HepG2 (cell line): ENCODE results near the gene CCDC88C. TPM values are rescaled to one million over a fixed set of nuclear protein-coding genes. Genes with fewer than 3 reads are reported as not detected.

ENCODE experiments used
- CENPT ChIP-seq: sonication (generic); formaldehyde crosslinking; IDR thresholded peaks from 2 replicates; pipeline ENCODE4 v1.8.0; 2022; ENCODE audit warnings: low read depth, mild to moderate bottlenecking, moderate library complexity, missing genetic modification reagents
- GABPB1 ChIP-seq: IDR thresholded peaks from 2 replicates; pipeline ENCODE4 v1.6.1; 2016; ENCODE audit warnings: mild to moderate bottlenecking, missing genetic modification reagents, moderate library complexity, missing compliant biosample characterization
- HOXA3 ChIP-seq: sonication (generic); formaldehyde crosslinking; IDR thresholded peaks from 2 replicates; pipeline ENCODE4 v1.5.0; 2020; ENCODE audit warnings: missing genetic modification reagents
- MYC ChIP-seq: sonication (generic); formaldehyde crosslinking; IDR thresholded peaks from 2 replicates; pipeline ENCODE4 v1.9.0; 2021; ENCODE audit warnings: missing genetic modification reagents, borderline replicate concordance
- RARA ChIP-seq: IDR thresholded peaks from 2 replicates; pipeline ENCODE4 v1.6.1; 2016; ENCODE audit warnings: missing genetic modification reagents, missing compliant biosample characterization
- RBM39 ChIP-seq: fragments of 200-400 bp; formaldehyde crosslinking; IDR thresholded peaks from one replicate; pipeline ENCODE4 v1.6.1; 2018; ENCODE audit warnings: antibody characterized with exemption, mild to moderate bottlenecking, low read depth, low read length; ENCODE audit not compliant: poor library complexity, severe bottlenecking
- SP2 ChIP-seq: sonication (generic); formaldehyde crosslinking; IDR thresholded peaks from 2 replicates; pipeline ENCODE4 v1.5.1; 2020; ENCODE audit warnings: mild to moderate bottlenecking, missing genetic modification reagents
- TMF1 ChIP-seq: sonication (generic); formaldehyde crosslinking; IDR thresholded peaks from 2 replicates; pipeline ENCODE4 v1.8.1; 2022; ENCODE audit warnings: low read depth, missing genetic modification reagents
- ZFP82 ChIP-seq: sonication (generic); formaldehyde crosslinking; IDR thresholded peaks from 2 replicates; pipeline ENCODE4 v1.5.1; 2020; ENCODE audit warnings: mild to moderate bottlenecking, missing genetic modification reagents, borderline replicate concordance
- ZFYVE20 ChIP-seq: sonication (generic); formaldehyde crosslinking; IDR thresholded peaks from 2 replicates; pipeline ENCODE4 v1.8.0; 2023; ENCODE audit warnings: low read depth, mild to moderate bottlenecking, moderate library complexity, missing genetic modification reagents, borderline replicate concordance
- ZNF10 ChIP-seq: sonication (generic); formaldehyde crosslinking; IDR thresholded peaks from 2 replicates; pipeline ENCODE4 v1.4.0; 2020; ENCODE audit warnings: mild to moderate bottlenecking, low read depth, missing genetic modification reagents, borderline replicate concordance
- ZNF451 ChIP-seq: sonication (generic); formaldehyde crosslinking; IDR thresholded peaks from 2 replicates; pipeline ENCODE4 v1.5.0; 2020; ENCODE audit warnings: mild to moderate bottlenecking, missing genetic modification reagents
- ZNF777 ChIP-seq: sonication (generic); formaldehyde crosslinking; IDR thresholded peaks from 2 replicates; pipeline ENCODE4 v1.4.0; 2020; ENCODE audit warnings: missing genetic modification reagents
- polyA plus RNA-seq, 8 experiments: library from polyadenylated mRNA; depleted of rRNA in 3 of 8; stranded (reverse) in 7 of 8; unstranded in 1 of 8; fragments of >200 nt; fragmentation: Illumina TruSeq in 4 of 8; extraction: Trizol in 4 of 8; gene quantifications; 2 replicates each; pipeline versions ENCODE4 v1.2.1 to v1.2.3, GENCODE V29; 2011 to 2016; ENCODE audit warnings: low read depth in 4 of 8, missing spikeins in 1 of 8, mixed read lengths in 1 of 8; ENCODE audit not compliant: insufficient read depth in 1 of 8
- total RNA-seq, 5 experiments: library from RNA; depleted of rRNA; stranded (reverse); fragments of >200 nt; fragmentation: Illumina TruSeq; extraction: Trizol; gene quantifications; 2 replicates each; pipeline ENCODE4 v1.2.3, GENCODE V29; 2016; ENCODE audit warnings: low read depth in 1 of 5
- TF ChIP-seq, protein P1 (sequence below): sonication (generic); formaldehyde crosslinking; IDR thresholded peaks from 2 replicates; pipeline ENCODE4 v1.8.0; 2022; ENCODE audit warnings: missing genetic modification reagents, mild to moderate bottlenecking, moderate library complexity, borderline replicate concordance
- TF ChIP-seq, protein P2 (sequence below): sonication (generic); formaldehyde crosslinking; IDR thresholded peaks from 2 replicates; pipeline ENCODE4 v1.9.0; 2021; ENCODE audit warnings: missing genetic modification reagents, borderline replicate concordance
- TF ChIP-seq, protein P3 (sequence below): sonication (generic); formaldehyde crosslinking; IDR thresholded peaks from 2 replicates; pipeline ENCODE4 v1.5.0; 2020; ENCODE audit warnings: mild to moderate bottlenecking, missing genetic modification reagents, borderline replicate concordance
- TF ChIP-seq, protein P4 (sequence below): sonication (generic); formaldehyde crosslinking; IDR thresholded peaks from 2 replicates; pipeline ENCODE4 v1.4.0; 2020; ENCODE audit warnings: mild to moderate bottlenecking, missing genetic modification reagents
- TF ChIP-seq, protein P5 (sequence below): IDR thresholded peaks from 2 replicates; pipeline ENCODE4 v1.6.1; 2012; ENCODE audit warnings: inconsistent platforms

CCDC88C gene
- total and polyA plus RNA-seq, 2 of the 13 experiments (the other 11 are each of a cell fraction or from before 2014, with no cell fraction given), result 3.6 to 11.7 TPM

DNA sequence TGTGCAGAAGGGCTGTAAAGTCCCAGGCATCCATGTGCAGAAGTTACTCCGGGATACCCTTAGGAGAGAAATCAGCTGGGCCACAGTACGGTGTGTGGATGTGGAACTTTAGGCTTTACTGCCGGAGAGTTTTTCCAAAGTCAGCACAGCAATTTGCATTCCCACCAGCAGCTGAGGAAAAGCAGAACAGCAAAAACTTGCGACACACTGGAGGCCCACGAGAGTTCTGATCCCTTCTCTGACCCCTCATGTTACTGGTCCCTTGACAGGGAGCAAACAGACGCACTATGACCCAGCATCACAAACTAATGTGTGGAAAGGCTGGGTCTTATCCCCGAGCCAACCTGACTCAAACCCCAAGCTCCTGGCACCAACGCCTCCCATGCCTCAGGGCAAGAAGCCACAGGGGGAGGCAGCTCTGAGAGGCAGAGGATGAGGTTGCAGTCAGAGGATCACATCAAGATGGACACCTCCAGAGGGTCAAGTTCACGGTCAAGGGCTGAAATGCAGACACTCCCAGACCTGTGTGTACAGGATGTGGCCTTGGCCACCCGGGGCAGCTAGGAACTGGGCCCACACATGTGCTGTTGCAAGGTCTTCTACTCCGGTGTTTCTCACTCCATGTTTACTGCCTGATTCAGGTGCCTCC is 38.6 kb downstream of the CCDC88C start (continued):
- TF ChIP-seq, protein P1, sequence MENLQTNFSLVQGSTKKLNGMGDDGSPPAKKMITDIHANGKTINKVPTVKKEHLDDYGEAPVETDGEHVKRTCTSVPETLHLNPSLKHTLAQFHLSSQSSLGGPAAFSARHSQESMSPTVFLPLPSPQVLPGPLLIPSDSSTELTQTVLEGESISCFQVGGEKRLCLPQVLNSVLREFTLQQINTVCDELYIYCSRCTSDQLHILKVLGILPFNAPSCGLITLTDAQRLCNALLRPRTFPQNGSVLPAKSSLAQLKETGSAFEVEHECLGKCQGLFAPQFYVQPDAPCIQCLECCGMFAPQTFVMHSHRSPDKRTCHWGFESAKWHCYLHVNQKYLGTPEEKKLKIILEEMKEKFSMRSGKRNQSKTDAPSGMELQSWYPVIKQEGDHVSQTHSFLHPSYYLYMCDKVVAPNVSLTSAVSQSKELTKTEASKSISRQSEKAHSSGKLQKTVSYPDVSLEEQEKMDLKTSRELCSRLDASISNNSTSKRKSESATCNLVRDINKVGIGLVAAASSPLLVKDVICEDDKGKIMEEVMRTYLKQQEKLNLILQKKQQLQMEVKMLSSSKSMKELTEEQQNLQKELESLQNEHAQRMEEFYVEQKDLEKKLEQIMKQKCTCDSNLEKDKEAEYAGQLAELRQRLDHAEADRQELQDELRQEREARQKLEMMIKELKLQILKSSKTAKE, result peak; percentile 88
- TF ChIP-seq, protein P2, sequence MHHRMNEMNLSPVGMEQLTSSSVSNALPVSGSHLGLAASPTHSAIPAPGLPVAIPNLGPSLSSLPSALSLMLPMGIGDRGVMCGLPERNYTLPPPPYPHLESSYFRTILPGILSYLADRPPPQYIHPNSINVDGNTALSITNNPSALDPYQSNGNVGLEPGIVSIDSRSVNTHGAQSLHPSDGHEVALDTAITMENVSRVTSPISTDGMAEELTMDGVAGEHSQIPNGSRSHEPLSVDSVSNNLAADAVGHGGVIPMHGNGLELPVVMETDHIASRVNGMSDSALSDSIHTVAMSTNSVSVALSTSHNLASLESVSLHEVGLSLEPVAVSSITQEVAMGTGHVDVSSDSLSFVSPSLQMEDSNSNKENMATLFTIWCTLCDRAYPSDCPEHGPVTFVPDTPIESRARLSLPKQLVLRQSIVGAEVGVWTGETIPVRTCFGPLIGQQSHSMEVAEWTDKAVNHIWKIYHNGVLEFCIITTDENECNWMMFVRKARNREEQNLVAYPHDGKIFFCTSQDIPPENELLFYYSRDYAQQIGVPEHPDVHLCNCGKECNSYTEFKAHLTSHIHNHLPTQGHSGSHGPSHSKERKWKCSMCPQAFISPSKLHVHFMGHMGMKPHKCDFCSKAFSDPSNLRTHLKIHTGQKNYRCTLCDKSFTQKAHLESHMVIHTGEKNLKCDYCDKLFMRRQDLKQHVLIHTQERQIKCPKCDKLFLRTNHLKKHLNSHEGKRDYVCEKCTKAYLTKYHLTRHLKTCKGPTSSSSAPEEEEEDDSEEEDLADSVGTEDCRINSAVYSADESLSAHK (CRISPR knock-in tag), result no peak
- TF ChIP-seq HOXA3 (peak; percentile 22; the same call in 1 of the 2 replicates), MYC (CRISPR knock-in tag) (peak; percentile 21; the same call in 1 of the 2 replicates), CENPT (CRISPR knock-in tag) (0 out of 2 replicates have a peak, but pooled peaks have one; percentile 26), ZFP82 (CRISPR knock-in tag) (no peak), ZNF451 (no peak), GABPB1 (0 out of 2 replicates have a peak, but pooled peaks have one; percentile 16), ZNF10 (CRISPR knock-in tag) (no peak), ZNF777 (no peak), RARA (peak; percentile 96), TMF1 (CRISPR knock-in tag) (no peak), SP2 (CRISPR knock-in tag) (no peak), RBM39 (no peak), ZFYVE20 (CRISPR knock-in tag) (no peak)
- TF ChIP-seq, protein P3, sequence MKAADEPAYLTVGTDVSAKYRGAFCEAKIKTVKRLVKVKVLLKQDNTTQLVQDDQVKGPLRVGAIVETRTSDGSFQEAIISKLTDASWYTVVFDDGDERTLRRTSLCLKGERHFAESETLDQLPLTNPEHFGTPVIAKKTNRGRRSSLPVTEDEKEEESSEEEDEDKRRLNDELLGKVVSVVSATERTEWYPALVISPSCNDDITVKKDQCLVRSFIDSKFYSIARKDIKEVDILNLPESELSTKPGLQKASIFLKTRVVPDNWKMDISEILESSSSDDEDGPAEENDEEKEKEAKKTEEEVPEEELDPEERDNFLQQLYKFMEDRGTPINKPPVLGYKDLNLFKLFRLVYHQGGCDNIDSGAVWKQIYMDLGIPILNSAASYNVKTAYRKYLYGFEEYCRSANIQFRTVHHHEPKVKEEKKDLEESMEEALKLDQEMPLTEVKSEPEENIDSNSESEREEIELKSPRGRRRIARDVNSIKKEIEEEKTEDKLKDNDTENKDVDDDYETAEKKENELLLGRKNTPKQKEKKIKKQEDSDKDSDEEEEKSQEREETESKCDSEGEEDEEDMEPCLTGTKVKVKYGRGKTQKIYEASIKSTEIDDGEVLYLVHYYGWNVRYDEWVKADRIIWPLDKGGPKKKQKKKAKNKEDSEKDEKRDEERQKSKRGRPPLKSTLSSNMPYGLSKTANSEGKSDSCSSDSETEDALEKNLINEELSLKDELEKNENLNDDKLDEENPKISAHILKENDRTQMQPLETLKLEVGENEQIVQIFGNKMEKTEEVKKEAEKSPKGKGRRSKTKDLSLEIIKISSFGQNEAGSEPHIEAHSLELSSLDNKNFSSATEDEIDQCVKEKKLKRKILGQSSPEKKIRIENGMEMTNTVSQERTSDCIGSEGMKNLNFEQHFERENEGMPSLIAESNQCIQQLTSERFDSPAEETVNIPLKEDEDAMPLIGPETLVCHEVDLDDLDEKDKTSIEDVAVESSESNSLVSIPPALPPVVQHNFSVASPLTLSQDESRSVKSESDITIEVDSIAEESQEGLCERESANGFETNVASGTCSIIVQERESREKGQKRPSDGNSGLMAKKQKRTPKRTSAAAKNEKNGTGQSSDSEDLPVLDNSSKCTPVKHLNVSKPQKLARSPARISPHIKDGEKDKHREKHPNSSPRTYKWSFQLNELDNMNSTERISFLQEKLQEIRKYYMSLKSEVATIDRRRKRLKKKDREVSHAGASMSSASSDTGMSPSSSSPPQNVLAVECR (CRISPR knock-in tag), result no peak
- TF ChIP-seq, protein P4, sequence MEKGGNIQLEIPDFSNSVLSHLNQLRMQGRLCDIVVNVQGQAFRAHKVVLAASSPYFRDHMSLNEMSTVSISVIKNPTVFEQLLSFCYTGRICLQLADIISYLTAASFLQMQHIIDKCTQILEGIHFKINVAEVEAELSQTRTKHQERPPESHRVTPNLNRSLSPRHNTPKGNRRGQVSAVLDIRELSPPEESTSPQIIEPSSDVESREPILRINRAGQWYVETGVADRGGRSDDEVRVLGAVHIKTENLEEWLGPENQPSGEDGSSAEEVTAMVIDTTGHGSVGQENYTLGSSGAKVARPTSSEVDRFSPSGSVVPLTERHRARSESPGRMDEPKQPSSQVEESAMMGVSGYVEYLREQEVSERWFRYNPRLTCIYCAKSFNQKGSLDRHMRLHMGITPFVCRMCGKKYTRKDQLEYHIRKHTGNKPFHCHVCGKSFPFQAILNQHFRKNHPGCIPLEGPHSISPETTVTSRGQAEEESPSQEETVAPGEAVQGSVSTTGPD, result no peak
- TF ChIP-seq, protein P5, sequence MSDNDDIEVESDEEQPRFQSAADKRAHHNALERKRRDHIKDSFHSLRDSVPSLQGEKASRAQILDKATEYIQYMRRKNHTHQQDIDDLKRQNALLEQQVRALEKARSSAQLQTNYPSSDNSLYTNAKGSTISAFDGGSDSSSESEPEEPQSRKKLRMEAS, result 0 out of 2 replicates have a peak, but pooled peaks have one; percentile 14
